Colonic mucosa (tissue), 4 donors: ENCODE measurements around the gene PROM2. TPM values are rescaled to one million over a fixed set of nuclear protein-coding genes. Genes with fewer than 3 reads are reported as not detected.

Experiments used
- DNase-seq: peaks from one replicate; pipeline ENCODE4 v3.0.0-alpha.2; 2020
- H3K27ac ChIP-seq: fragments of 200-600 bp; one replicate; pipeline ENCODE4 v1.8.0; 2021
- H3K27me3 ChIP-seq: fragments of 200-600 bp; one replicate; pipeline ENCODE4 v1.8.0; 2021
- H3K36me3 ChIP-seq: fragments of 200-600 bp; one replicate; pipeline ENCODE4 v1.8.0; 2021
- H3K4me1 ChIP-seq: fragments of 200-600 bp; one replicate; pipeline ENCODE4 v1.8.0; 2021; ENCODE audit warnings: mild to moderate bottlenecking
- H3K4me3 ChIP-seq: fragments of 200-600 bp; one replicate; pipeline ENCODE4 v1.8.0; 2021
- H3K9ac ChIP-seq, 2 donors: one replicate each; pipeline ENCODE4 v1.7.0; 2013; ENCODE audit warnings: control low read depth in 2 of 2, low read depth in 2 of 2, low read length in 2 of 2
- H3K9me3 ChIP-seq: fragments of 200-600 bp; one replicate; pipeline ENCODE4 v1.8.0; 2021
- CTCF ChIP-seq: fragments of 200-600 bp; IDR thresholded peaks from one replicate; pipeline ENCODE4 v1.8.0; 2022; ENCODE audit warnings: antibody characterized with exemption, mild to moderate bottlenecking
- intact Hi-C: fragments of 100-400 bp; cut with DNase I; formaldehyde crosslinking; loops from one replicate; pipeline ENCODE4 v1.14.1; 2022
- total RNA-seq, 2 donors: library from RNA; stranded (reverse); fragmentation: NEBNext Ultra II Directional in 1 of 2; extraction: Animal tissue kit (Norgen Biotek cat#: 25700) in 1 of 2; gene quantifications; one replicate each; pipeline ENCODE4 v1.2.1, GENCODE V29; 2021
- donor health status: healthy.
- donor health status: DM: no; HTN: no; CAD: no.
- donor health status: DM: no; HTN: no; CAD: no.

PROM2 gene
- total RNA-seq, 2 donors from 2014 or later: 27.4 to 63.4 TPM

GRCh38 chr2:95305380-95306061 is 31.3 kb downstream of the PROM2 start:
- no peak overlapping the region for H3K4me3 ChIP-seq
- TF ChIP-seq CTCF: no peak
- no peak overlapping the region for H3K27ac ChIP-seq
- no peaks in the 10 kb centered on the region for H3K36me3 ChIP-seq
- H3K27me3 ChIP-seq: no peaks in the 10 kb centered on the region
- peak; percentile 50 for DNase-seq
- peak overlapping the region in 1 of 2 donors; percentile 23 for H3K9ac ChIP-seq
- intact Hi-C loops: no loop called here
- no peaks in the 10 kb centered on the region for H3K9me3 ChIP-seq
- no peaks in the 10 kb centered on the region for H3K4me1 ChIP-seq

- Histone ChIP-seq H3K4me3 (no peak overlapping the region), H3K9me3 (no peaks in the 10 kb centered on the region), H3K27me3 (no peaks in the 10 kb centered on the region), H3K27ac (no peak overlapping the region), H3K9ac (no peak overlapping the region), H3K36me3 (no peaks in the 10 kb centered on the region), H3K4me1 (no peaks in the 10 kb centered on the region)
- intact Hi-C loops: no loop called here
- no peak for DNase-seq
- no peak for TF ChIP-seq CTCF
Observed at GRCh38 chr2:95306336-95306895, 32.2 kb downstream of the PROM2 start.

GRCh38 chr2:95307036-95307435 is 32.8 kb downstream of the PROM2 start:
- DNase-seq: no peak
- intact Hi-C loops: no loop called here
- H3K9ac ChIP-seq: no peak overlapping the region
- no peak for TF ChIP-seq CTCF
- H3K4me3 ChIP-seq: no peak overlapping the region
- H3K36me3 ChIP-seq: no peaks in the 10 kb centered on the region
- no peaks in the 10 kb centered on the region for H3K9me3 ChIP-seq
- H3K27me3 ChIP-seq: no peaks in the 10 kb centered on the region
- no peaks in the 10 kb centered on the region for H3K4me1 ChIP-seq
- H3K27ac ChIP-seq: no peak overlapping the region

GRCh38 chr2:95307878-95308277 is 33.6 kb downstream of the PROM2 start:
- intact Hi-C loops: no loop called here
- H3K27ac ChIP-seq: no peak overlapping the region
- H3K4me3 ChIP-seq: no peak overlapping the region
- no peak overlapping the region for H3K9ac ChIP-seq
- H3K4me1 ChIP-seq: no peaks in the 10 kb centered on the region
- no peaks in the 10 kb centered on the region for H3K27me3 ChIP-seq
- H3K36me3 ChIP-seq: no peaks in the 10 kb centered on the region
- no peaks in the 10 kb centered on the region for H3K9me3 ChIP-seq
- DNase-seq: no peak
- no peak for TF ChIP-seq CTCF

GRCh38 chr2:95308426-95308990 is 34.3 kb downstream of the PROM2 start:
- Histone ChIP-seq H3K4me1 (no peaks in the 10 kb centered on the region), H3K9me3 (no peaks in the 10 kb centered on the region), H3K27me3 (no peaks in the 10 kb centered on the region), H3K9ac (no peak overlapping the region), H3K27ac (no peak overlapping the region), H3K4me3 (no peak overlapping the region), H3K36me3 (no peaks in the 10 kb centered on the region)
- TF ChIP-seq CTCF: no peak
- intact Hi-C loops: no loop called here
- no peak for DNase-seq
